ENCODE measurements around the gene IRF1.
A peak's percentile ranks its signal among the peaks of the same experiment; 100 is the strongest.

The IRF1 gene

DNA sequence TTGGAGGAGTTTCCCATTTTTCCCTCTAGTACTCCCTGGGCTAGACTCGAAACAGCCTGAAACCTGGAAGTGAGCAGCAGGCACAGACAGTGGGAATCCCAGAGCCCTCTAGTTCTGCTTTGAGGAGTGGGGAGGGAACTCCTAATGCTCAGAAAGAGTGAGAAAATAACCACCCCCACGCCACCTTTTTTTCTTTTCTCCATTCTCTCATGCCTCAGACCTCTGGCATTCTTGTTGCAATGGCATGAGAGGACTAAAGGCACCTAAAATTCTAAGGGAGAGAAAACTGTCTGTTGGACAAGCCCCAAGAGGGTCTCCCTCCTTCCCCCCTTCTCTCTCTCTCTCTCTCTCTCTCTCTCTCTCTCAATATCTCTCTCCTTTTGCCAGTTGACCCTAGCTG is 15.1 kb upstream of the IRF1 start:
- Mint-ChIP-seq H3K27me3 (peaks cover 19% of the 10 kb centered on the region), H3K4me3 (no peak overlapping the region), H3K27ac (no peak overlapping the region), H3K36me3 (peaks cover 2% of the 10 kb centered on the region), H3K4me1 (ENCODE audit: low read depth) (peaks cover 2% of the 10 kb centered on the region), H3K9me3 (ENCODE audit: low read depth) (no peaks in the 10 kb centered on the region)

DNA sequence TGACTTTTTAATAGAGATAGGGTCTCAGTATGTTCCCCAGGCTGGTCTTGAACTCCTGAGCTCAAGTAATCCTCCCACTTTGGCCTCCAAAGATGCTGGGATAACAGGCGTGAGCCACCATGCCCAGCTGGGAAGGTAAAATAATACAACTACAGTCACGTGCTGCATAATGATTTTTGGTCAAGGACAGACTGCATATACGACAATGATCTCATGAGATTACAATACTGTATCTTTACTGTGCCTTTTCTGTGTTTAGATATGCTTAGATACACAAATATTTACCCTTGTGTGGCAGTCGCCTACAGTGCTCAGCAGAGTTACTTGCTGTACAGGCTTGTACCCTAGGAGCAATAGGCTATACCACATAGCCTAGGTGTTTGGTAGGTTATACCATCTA is 14.2 kb upstream of the IRF1 start:
- H3K27me3 Mint-ChIP-seq, result peaks cover 14% of the 10 kb centered on the region
- H3K4me3 Mint-ChIP-seq, result no peak overlapping the region
- H3K4me1 Mint-ChIP-seq (ENCODE audit: low read depth), result peaks cover 8% of the 10 kb centered on the region
- H3K27ac Mint-ChIP-seq, result no peak overlapping the region
- H3K9me3 Mint-ChIP-seq (ENCODE audit: low read depth), result no peaks in the 10 kb centered on the region
- peaks cover 2% of the 10 kb centered on the region for H3K36me3 Mint-ChIP-seq

DNA sequence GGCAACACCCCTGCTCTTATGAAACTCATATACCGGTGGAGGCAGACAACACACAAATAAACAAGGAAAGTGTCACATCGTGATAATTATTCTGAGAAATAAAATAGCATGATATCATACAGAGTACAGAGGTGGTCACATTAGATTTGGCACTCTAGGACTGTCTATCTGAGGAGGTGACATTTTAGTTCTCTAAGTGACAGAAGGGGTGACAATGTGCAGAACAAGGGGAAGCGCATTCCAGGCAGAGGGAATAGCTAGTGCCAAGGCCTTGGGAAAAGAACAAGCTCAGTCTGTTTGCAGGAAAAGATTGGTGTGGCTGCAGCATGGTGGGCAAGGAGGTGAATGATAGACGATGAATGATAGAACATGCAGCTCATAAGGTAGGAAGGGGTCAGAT is 12.7 kb upstream of the IRF1 start:
- H3K4me3 Mint-ChIP-seq, result no peak overlapping the region
- peaks cover 7% of the 10 kb centered on the region for H3K27me3 Mint-ChIP-seq
- no peaks in the 10 kb centered on the region for H3K9me3 Mint-ChIP-seq (ENCODE audit: low read depth)
- H3K27ac Mint-ChIP-seq, result no peak overlapping the region
- no peaks in the 10 kb centered on the region for H3K36me3 Mint-ChIP-seq
- peaks cover 17% of the 10 kb centered on the region for H3K4me1 Mint-ChIP-seq (ENCODE audit: low read depth)

DNA sequence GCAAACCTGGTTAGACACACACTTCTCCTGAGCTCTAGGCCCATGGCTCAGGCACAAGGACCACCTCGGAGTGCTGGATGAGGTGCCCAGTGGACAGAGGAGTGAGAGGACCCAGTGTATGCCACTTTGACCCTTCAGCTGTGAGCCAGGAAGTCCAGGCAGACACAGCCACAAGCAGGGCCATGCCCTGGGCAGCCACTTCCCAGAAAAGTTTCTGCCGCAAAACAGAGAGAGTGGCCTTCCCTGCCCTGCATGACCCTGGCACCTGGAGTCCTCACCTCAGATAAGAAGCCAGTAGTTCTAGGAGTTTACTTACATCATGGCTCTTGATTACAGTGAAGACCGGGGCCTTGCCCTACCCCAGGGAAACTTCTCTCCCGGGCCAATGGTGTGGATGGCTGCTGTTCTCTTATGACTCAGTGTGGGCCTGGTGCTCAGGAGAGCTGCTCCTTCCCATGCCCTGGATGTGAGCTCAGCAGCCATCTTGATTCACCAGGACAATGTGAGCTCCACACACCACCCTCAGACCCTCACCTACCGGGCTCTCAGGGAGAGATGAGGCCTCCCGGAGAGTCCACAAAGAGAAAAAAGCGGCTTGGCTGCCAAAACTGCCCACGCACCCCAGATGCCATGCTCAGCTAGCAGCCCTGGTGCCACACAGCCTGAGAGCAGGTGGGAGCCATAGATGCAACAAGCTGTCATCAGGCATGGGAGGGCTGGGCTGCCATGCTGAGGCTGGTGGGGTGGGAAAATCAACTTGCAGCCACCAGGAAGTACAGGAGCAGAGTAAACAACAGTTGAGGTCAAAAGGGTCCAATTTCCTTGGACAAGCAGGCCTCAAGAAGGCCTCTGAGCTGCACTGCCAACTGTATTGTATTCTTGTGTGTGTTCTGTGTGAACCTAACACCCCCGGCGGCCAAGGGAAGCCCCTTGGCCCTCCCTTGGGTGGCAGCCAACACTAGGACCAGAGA is 11.7 kb upstream of the IRF1 start:
- no peak overlapping the region for H3K4me3 Mint-ChIP-seq
- no peak overlapping the region for H3K27ac Mint-ChIP-seq
- H3K4me1 Mint-ChIP-seq (ENCODE audit: low read depth), result peaks cover 24% of the 10 kb centered on the region
- H3K9me3 Mint-ChIP-seq (ENCODE audit: low read depth), result no peaks in the 10 kb centered on the region
- H3K36me3 Mint-ChIP-seq, result no peaks in the 10 kb centered on the region
- H3K27me3 Mint-ChIP-seq, result peaks cover under 1% of the 10 kb centered on the region

DNA sequence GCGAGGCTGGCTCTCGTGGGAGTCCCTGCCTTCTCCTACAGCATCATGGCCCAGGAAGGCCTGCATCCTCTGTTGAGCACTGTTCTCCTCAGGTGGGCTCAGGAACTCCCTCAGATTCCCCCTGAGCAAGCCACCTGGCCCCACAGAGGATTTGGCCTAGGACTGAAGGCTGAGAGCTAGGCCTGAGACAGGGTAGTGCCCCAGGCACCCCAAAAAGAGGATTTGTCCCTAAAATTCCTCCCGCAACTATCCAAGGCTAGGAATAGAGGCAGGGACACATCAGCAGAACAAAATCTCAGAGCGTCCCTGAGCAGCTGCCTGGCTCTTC is 11.0 kb upstream of the IRF1 start:
- H3K9me3 Mint-ChIP-seq (ENCODE audit: low read depth), result no peaks in the 10 kb centered on the region
- H3K4me3 Mint-ChIP-seq, result no peak overlapping the region
- peaks cover 26% of the 10 kb centered on the region for H3K4me1 Mint-ChIP-seq (ENCODE audit: low read depth)
- no peak overlapping the region for H3K27ac Mint-ChIP-seq
- no peaks in the 10 kb centered on the region for H3K36me3 Mint-ChIP-seq
- no peaks in the 10 kb centered on the region for H3K27me3 Mint-ChIP-seq

GRCh38 chr5:132500931-132501628 is 10.5 kb upstream of the IRF1 start:
- Mint-ChIP-seq H3K27me3 (no peaks in the 10 kb centered on the region), H3K4me1 (ENCODE audit: low read depth) (peaks cover 28% of the 10 kb centered on the region), H3K4me3 (no peak overlapping the region), H3K36me3 (no peaks in the 10 kb centered on the region), H3K27ac (peak overlapping the region; percentile 22), H3K9me3 (ENCODE audit: low read depth) (no peaks in the 10 kb centered on the region)

GRCh38 chr5:132500244-132500930 is 9.8 kb upstream of the IRF1 start:
- Mint-ChIP-seq H3K4me1 (ENCODE audit: low read depth) (peaks cover 31% of the 10 kb centered on the region), H3K36me3 (no peaks in the 10 kb centered on the region), H3K4me3 (no peak overlapping the region), H3K27ac (peak overlapping the region; percentile 22), H3K27me3 (no peaks in the 10 kb centered on the region), H3K9me3 (ENCODE audit: low read depth) (no peaks in the 10 kb centered on the region)

- no peaks in the 10 kb centered on the region for H3K36me3 Mint-ChIP-seq
- H3K4me3 Mint-ChIP-seq, result no peak overlapping the region
Measured at GRCh38 chr5:132499440-132500243, 9.1 kb upstream of the IRF1 start.

GRCh38 chr5:132498686-132499271 is 8.2 kb upstream of the IRF1 start:
- Mint-ChIP-seq H3K27ac (peak overlapping the region; percentile 93), H3K9me3 (ENCODE audit: low read depth) (no peaks in the 10 kb centered on the region), H3K4me3 (no peak overlapping the region), H3K27me3 (no peaks in the 10 kb centered on the region), H3K4me1 (ENCODE audit: low read depth) (peaks cover 47% of the 10 kb centered on the region), H3K36me3 (no peaks in the 10 kb centered on the region)

More at GRCh38 chr5:132499440-132500243, 9.1 kb upstream of the IRF1 start:
- peaks cover 38% of the 10 kb centered on the region for H3K4me1 Mint-ChIP-seq (ENCODE audit: low read depth)
- no peaks in the 10 kb centered on the region for H3K9me3 Mint-ChIP-seq (ENCODE audit: low read depth)
- peak overlapping the region; percentile 93 for H3K27ac Mint-ChIP-seq
- H3K27me3 Mint-ChIP-seq, result no peaks in the 10 kb centered on the region

DNA sequence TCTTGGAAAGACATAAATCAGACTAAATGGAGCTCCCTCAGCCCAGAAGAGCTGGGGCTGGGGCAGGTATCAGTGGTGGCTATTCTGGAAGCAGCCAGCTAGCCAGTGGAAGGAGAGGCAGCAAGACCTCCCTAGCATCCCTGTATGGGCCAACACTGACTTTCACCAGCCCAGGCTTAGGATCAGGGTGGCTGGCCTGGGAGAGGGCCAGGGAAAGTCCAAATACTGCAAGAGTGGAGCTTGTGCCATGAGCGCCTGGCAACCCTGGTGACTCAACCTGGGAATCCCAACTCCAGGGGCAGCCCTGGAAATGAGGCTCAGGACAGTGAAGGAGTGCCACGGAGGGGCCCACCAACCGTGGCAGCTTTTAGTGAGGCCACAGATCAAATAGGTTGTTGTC is 7.6 kb upstream of the IRF1 start:
- Mint-ChIP-seq H3K27me3 (no peaks in the 10 kb centered on the region), H3K4me1 (ENCODE audit: low read depth) (peaks cover 53% of the 10 kb centered on the region), H3K27ac (peak overlapping the region; percentile 93), H3K4me3 (no peak overlapping the region), H3K36me3 (no peaks in the 10 kb centered on the region), H3K9me3 (ENCODE audit: low read depth) (no peaks in the 10 kb centered on the region)

DNA sequence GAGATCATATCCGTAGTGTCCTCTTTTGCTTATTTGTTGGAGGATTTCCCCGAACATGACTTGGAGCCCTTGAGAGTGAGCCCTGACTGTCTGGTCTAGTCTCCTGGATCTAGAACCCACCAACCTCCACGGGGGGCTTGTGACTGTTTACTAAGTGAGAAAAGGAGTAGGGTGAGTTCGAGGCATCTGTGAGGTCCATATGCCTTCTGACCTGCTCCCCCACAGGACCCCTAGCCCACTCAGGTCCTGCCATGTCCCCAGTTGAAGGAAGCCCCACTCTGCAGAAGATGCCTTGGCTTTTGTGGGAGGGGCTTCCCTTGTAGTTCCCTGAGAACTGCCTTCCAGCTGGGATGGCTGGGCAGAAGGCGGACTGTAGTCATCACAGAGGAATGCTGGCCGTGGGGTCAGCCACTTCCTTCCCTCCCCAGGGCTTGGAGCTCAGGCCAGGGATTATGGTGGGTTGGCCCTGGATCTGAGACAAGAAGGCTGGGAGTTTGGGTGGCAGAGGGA is 7.0 kb upstream of the IRF1 start:
- peak overlapping the region; percentile 93 for H3K27ac Mint-ChIP-seq
- no peaks in the 10 kb centered on the region for H3K9me3 Mint-ChIP-seq (ENCODE audit: low read depth)
- H3K36me3 Mint-ChIP-seq, result no peaks in the 10 kb centered on the region
- peaks cover 58% of the 10 kb centered on the region for H3K4me1 Mint-ChIP-seq (ENCODE audit: low read depth)
- peak overlapping the region; percentile 93 for H3K4me3 Mint-ChIP-seq
- no peaks in the 10 kb centered on the region for H3K27me3 Mint-ChIP-seq

- H3K36me3 Mint-ChIP-seq, result no peaks in the 10 kb centered on the region
- peaks cover 65% of the 10 kb centered on the region for H3K4me1 Mint-ChIP-seq (ENCODE audit: low read depth)
- H3K27ac Mint-ChIP-seq, result peak overlapping the region; percentile 96
- no peaks in the 10 kb centered on the region for H3K27me3 Mint-ChIP-seq
- H3K9me3 Mint-ChIP-seq (ENCODE audit: low read depth), result no peaks in the 10 kb centered on the region
- peak overlapping the region; percentile 93 for H3K4me3 Mint-ChIP-seq
Measured at GRCh38 chr5:132496631-132497487, 6.3 kb upstream of the IRF1 start.

GRCh38 chr5:132496191-132496630 is 5.6 kb upstream of the IRF1 start:
- no peaks in the 10 kb centered on the region for H3K27me3 Mint-ChIP-seq
- peaks cover 70% of the 10 kb centered on the region for H3K4me1 Mint-ChIP-seq (ENCODE audit: low read depth)
- H3K27ac Mint-ChIP-seq, result peak overlapping the region; percentile 96
- H3K36me3 Mint-ChIP-seq, result no peaks in the 10 kb centered on the region
- no peaks in the 10 kb centered on the region for H3K9me3 Mint-ChIP-seq (ENCODE audit: low read depth)
- peak overlapping the region; percentile 93 for H3K4me3 Mint-ChIP-seq
